Measurements from ENCODE around the gene KIT. TPM values are rescaled to one million over a fixed set of nuclear protein-coding genes. Genes with fewer than 3 reads are reported as not detected.

KIT gene
- total RNA-seq, 1 donor from 2014 or later, result 16.7 TPM

GRCh38 chr4:54643172-54643571, 14.6 kb upstream of the KIT start:
- H3K27me3 ChIP-seq, result no peaks in the 10 kb centered on the region
- no peaks in the 10 kb centered on the region for H3K9me3 ChIP-seq
- H3K4me3 ChIP-seq, result no peak overlapping the region
- intact Hi-C loops (cut with DNase I), result no loop called here
- no peak for DNase-seq (ENCODE audit: extremely low spot score in 2 of 2)
- H3K4me1 ChIP-seq, result no peaks in the 10 kb centered on the region
- TF ChIP-seq CTCF (IDR thresholded peaks at IDR 0.05) (no peak), POLR2AphosphoS5 (IDR thresholded peaks at IDR 0.05; ENCODE audit: insufficient read depth in 1 of 2, low read depth in 1 of 2) (no peak), POLR2A (IDR thresholded peaks at IDR 0.05) (no peak)
- no peak overlapping the region for H3K27ac ChIP-seq
- no peaks in the 10 kb centered on the region for H3K36me3 ChIP-seq

- Histone ChIP-seq H3K27me3 (no peaks in the 10 kb centered on the region), H3K4me3 (no peak overlapping the region), H3K27ac (no peak overlapping the region), H3K36me3 (no peaks in the 10 kb centered on the region), H3K9me3 (no peaks in the 10 kb centered on the region), H3K4me1 (no peaks in the 10 kb centered on the region)
- intact Hi-C loops (cut with DNase I), result no loop called here
- no peak for DNase-seq (ENCODE audit: extremely low spot score in 2 of 2)
- TF ChIP-seq CTCF (IDR thresholded peaks at IDR 0.05), result no peak
- no peak for TF ChIP-seq POLR2A (IDR thresholded peaks at IDR 0.05)
- TF ChIP-seq POLR2AphosphoS5 (IDR thresholded peaks at IDR 0.05; ENCODE audit: insufficient read depth in 1 of 2, low read depth in 1 of 2), result no peak
These were observed 13.6 kb upstream of the KIT start for GRCh38 chr4:54643958-54644751.

- Histone ChIP-seq H3K9me3 (no peaks in the 10 kb centered on the region), H3K27me3 (no peaks in the 10 kb centered on the region), H3K27ac (no peak overlapping the region), H3K4me3 (no peak overlapping the region), H3K36me3 (no peaks in the 10 kb centered on the region), H3K4me1 (no peaks in the 10 kb centered on the region)
- intact Hi-C loops (cut with DNase I), result no loop called here
- TF ChIP-seq CTCF (IDR thresholded peaks at IDR 0.05) (no peak), POLR2A (IDR thresholded peaks at IDR 0.05) (no peak), POLR2AphosphoS5 (IDR thresholded peaks at IDR 0.05; ENCODE audit: insufficient read depth in 1 of 2, low read depth in 1 of 2) (no peak)
- no peak for DNase-seq (ENCODE audit: extremely low spot score in 2 of 2)
These were observed 11.9 kb upstream of the KIT start for GRCh38 chr4:54645830-54646229.

GRCh38 chr4:54647070-54647469, 10.7 kb upstream of the KIT start:
- Histone ChIP-seq H3K9me3 (no peaks in the 10 kb centered on the region), H3K4me1 (no peaks in the 10 kb centered on the region), H3K27ac (no peak overlapping the region), H3K4me3 (no peak overlapping the region), H3K36me3 (no peaks in the 10 kb centered on the region), H3K27me3 (no peaks in the 10 kb centered on the region)
- intact Hi-C loops (cut with DNase I), result no loop called here
- TF ChIP-seq POLR2A (IDR thresholded peaks at IDR 0.05) (no peak), CTCF (IDR thresholded peaks at IDR 0.05) (no peak), POLR2AphosphoS5 (IDR thresholded peaks at IDR 0.05; ENCODE audit: insufficient read depth in 1 of 2, low read depth in 1 of 2) (no peak)
- DNase-seq (ENCODE audit: extremely low spot score in 2 of 2), result no peak

- no peaks in the 10 kb centered on the region for H3K36me3 ChIP-seq
- H3K4me3 ChIP-seq, result no peak overlapping the region
- H3K4me1 ChIP-seq, result no peaks in the 10 kb centered on the region
- H3K27me3 ChIP-seq, result no peaks in the 10 kb centered on the region
- TF ChIP-seq POLR2AphosphoS5 (IDR thresholded peaks at IDR 0.05; ENCODE audit: insufficient read depth in 1 of 2, low read depth in 1 of 2) (no peak), POLR2A (IDR thresholded peaks at IDR 0.05) (no peak), CTCF (IDR thresholded peaks at IDR 0.05) (no peak)
- H3K9me3 ChIP-seq, result no peaks in the 10 kb centered on the region
- intact Hi-C loops (cut with DNase I), result no loop called here
- no peak overlapping the region for H3K27ac ChIP-seq
- DNase-seq (ENCODE audit: extremely low spot score in 2 of 2), result no peak
These were observed 6.7 kb upstream of the KIT start for GRCh38 chr4:54651050-54651449.

Measured in vagina (tissue), 2 donors.